ENCODE data around the gene FGL2.

The FGL2 gene

GRCh38 chr7:77199013-77199966, at the start of gene FGL2:
TSS of gene FGL2 (minus strand) at chr7:77199819. CDS start at chr7:77199793, 26 bp downstream.
- no peak for DNase-seq (ENCODE audit: extremely low spot score)
- CTCF ChIA-PET, result interaction anchor here (1.0 to 4.7 kb wide), 6 partner anchors 9 to 132 kb away, joined by 3 to 29 read pairs (median 4); no protein-coding TSS in a partner anchor

GRCh38 chr7:77248154-77248553, 48.5 kb upstream of the FGL2 start:
- ChIA-PET POLR2A (no interaction called here), CTCF (interaction anchor here (1.4 to 3.5 kb wide), 12 partner anchors 9 to 126 kb away, joined by 5 to 45 read pairs (median 20); partner anchors contain the start of genes CCDC146 and FGL2)
- TF ChIP-seq CTCF (IDR thresholded peaks at IDR 0.05; ENCODE audit: control extremely low read depth, extremely low read depth, low read depth, missing control alignments), result no peak
- no peak for DNase-seq (ENCODE audit: extremely low spot score)

More at GRCh38 chr7:77199013-77199966, at the start of gene FGL2:
- POLR2A ChIA-PET, result no interaction called here
- TF ChIP-seq CTCF (IDR thresholded peaks at IDR 0.05; ENCODE audit: control extremely low read depth, extremely low read depth, low read depth, missing control alignments), result no peak

GRCh38 chr7:77247206-77247850, 47.7 kb upstream of the FGL2 start:
- POLR2A ChIA-PET, result interaction anchor here (0.5 kb wide), 1 partner anchor 29 kb away, joined by 6 read pairs; no protein-coding TSS in a partner anchor
- TF ChIP-seq CTCF (IDR thresholded peaks at IDR 0.05; ENCODE audit: control extremely low read depth, extremely low read depth, low read depth, missing control alignments), result peak; percentile 76
- CTCF ChIA-PET, result interaction anchor here (0.6 to 3.5 kb wide), 38 partner anchors 8 to 404 kb away, joined by 3 to 45 read pairs (median 5); partner anchors contain the start of genes CCDC146 and FGL2
- DNase-seq (ENCODE audit: extremely low spot score), result peak; percentile 66

- CTCF ChIA-PET, result interaction anchor here (0.9 to 3.5 kb wide), 22 partner anchors 11 to 124 kb away, joined by 3 to 45 read pairs (median 9); partner anchors contain the start of genes CCDC146 and FGL2
- POLR2A ChIA-PET, result interaction anchor here (0.5 kb wide), 1 partner anchor 109 kb away, joined by 3 read pairs; no protein-coding TSS in a partner anchor
- DNase-seq (ENCODE audit: extremely low spot score), result no peak
- no peak for TF ChIP-seq CTCF (IDR thresholded peaks at IDR 0.05; ENCODE audit: control extremely low read depth, extremely low read depth, low read depth, missing control alignments)
These were observed 46.5 kb upstream of the FGL2 start for GRCh38 chr7:77246026-77246640.

GRCh38 chr7:77245015-77245755, 45.6 kb upstream of the FGL2 start:
- ChIA-PET CTCF (interaction anchor here (0.7 to 3.5 kb wide), 5 partner anchors 10 to 120 kb away, joined by 3 to 45 read pairs (median 31); partner anchors contain the start of gene FGL2), POLR2A (no interaction called here)
- no peak for TF ChIP-seq CTCF (IDR thresholded peaks at IDR 0.05; ENCODE audit: control extremely low read depth, extremely low read depth, low read depth, missing control alignments)
- no peak for DNase-seq (ENCODE audit: extremely low spot score)
